Measurements from ENCODE around the gene MRPL18.
"Not testable (repeated sequence)": the region's sequence is repeated elsewhere in the genome, so short reads cannot be mapped to it uniquely, and the experiment has no call there.

Gene MRPL18

GRCh38 chr6:159790149-159790955 lies at the start of gene MRPL18:
TSS of gene MRPL18 (plus strand) at chr6:159790467. CDS start at chr6:159790588, 121 bp downstream.
- peak; percentile 81 for DNase-seq (ENCODE audit: low read depth)

GRCh38 chr6:159742165-159742564 lies 48.1 kb upstream of the MRPL18 start:
- DNase-seq (ENCODE audit: low read depth) = no peak

- no peak for DNase-seq (ENCODE audit: low read depth)
Measured at GRCh38 chr6:159745081-159745480, 45.2 kb upstream of the MRPL18 start.

GRCh38 chr6:159746759-159747158 lies 43.5 kb upstream of the MRPL18 start:
- DNase-seq (ENCODE audit: low read depth) = no peak

GRCh38 chr6:159748127-159748526 lies 42.1 kb upstream of the MRPL18 start:
- not testable (repeated sequence) for DNase-seq (ENCODE audit: low read depth)

GRCh38 chr6:159751448-159751847 lies 38.8 kb upstream of the MRPL18 start:
- no peak for DNase-seq (ENCODE audit: low read depth)

- DNase-seq (ENCODE audit: low read depth) = no peak
Measured at GRCh38 chr6:159753081-159753872, 37.0 kb upstream of the MRPL18 start.

- DNase-seq (ENCODE audit: low read depth) = no peak
Measured at GRCh38 chr6:159754401-159754800, 35.9 kb upstream of the MRPL18 start.

GRCh38 chr6:159754959-159755914 lies 35.0 kb upstream of the MRPL18 start:
- DNase-seq (ENCODE audit: low read depth) = no peak

- DNase-seq (ENCODE audit: low read depth) = no peak
Measured at GRCh38 chr6:159756508-159756907, 33.8 kb upstream of the MRPL18 start.

GRCh38 chr6:159758031-159759001 lies 32.0 kb upstream of the MRPL18 start:
- DNase-seq (ENCODE audit: low read depth) = no peak

- no peak for DNase-seq (ENCODE audit: low read depth)
Measured at GRCh38 chr6:159759645-159760044, 30.6 kb upstream of the MRPL18 start.

GRCh38 chr6:159760602-159761057 lies 29.6 kb upstream of the MRPL18 start:
- DNase-seq (ENCODE audit: low read depth) = no peak

- DNase-seq (ENCODE audit: low read depth) = no peak
Measured at GRCh38 chr6:159761129-159761872, 29.0 kb upstream of the MRPL18 start.

GRCh38 chr6:159761873-159762680 lies 28.2 kb upstream of the MRPL18 start, which contains the start of gene ACAT2:
TSS of gene ACAT2 (plus strand) at chr6:159762045. CDS start at chr6:159762088, 43 bp downstream.
- DNase-seq (ENCODE audit: low read depth) = peak; percentile 86

GRCh38 chr6:159762681-159763293 lies 27.5 kb upstream of the MRPL18 start:
- DNase-seq (ENCODE audit: low read depth) = no peak

- no peak for DNase-seq (ENCODE audit: low read depth)
Measured at GRCh38 chr6:159766906-159767305, 23.4 kb upstream of the MRPL18 start.

- no peak for DNase-seq (ENCODE audit: low read depth)
Measured at GRCh38 chr6:159769470-159769869, 20.8 kb upstream of the MRPL18 start.

- DNase-seq (ENCODE audit: low read depth) = no peak
Measured at GRCh38 chr6:159772196-159772595, 18.1 kb upstream of the MRPL18 start.

All from stimulated activated CD8-positive, alpha-beta memory T cell treated with anti-CD3 and anti-CD28 coated beads, Interleukin-12 subunit alpha, Interleukin-12 subunit beta, amount 100 ng/mL, for 1 hour (primary cell).